Hepatocyte (in vitro differentiated cells): Measurements from ENCODE around the gene FBLN1. TPM values are rescaled to one million over a fixed set of nuclear protein-coding genes. Genes with fewer than 3 reads are reported as not detected.

ENCODE experiments used
- DNase-seq: peaks from one replicate; pipeline ENCODE4 v3.0.0-alpha.2; 2016; ENCODE audit warnings: low spot score
- H2AFZ ChIP-seq: fragments of 200-600 bp; sonication (generic); 2 replicates; pipeline ENCODE4 v1.6.0; 2016; ENCODE audit warnings: antibody characterized with exemption, mild to moderate bottlenecking
- H3K27ac ChIP-seq: fragments of 200-600 bp; sonication (generic); 2 replicates; pipeline ENCODE4 v1.5.1; 2016; ENCODE audit warnings: mild to moderate bottlenecking
- H3K27me3 ChIP-seq: fragments of 200-600 bp; sonication (generic); 2 replicates; pipeline ENCODE4 v1.6.1; 2016
- H3K36me3 ChIP-seq: fragments of 200-600 bp; sonication (generic); replicated peaks from 2 replicates; pipeline ENCODE4 v1.5.1; 2016; ENCODE audit warnings: low read depth; ENCODE audit not compliant: insufficient read depth
- H3K4me1 ChIP-seq: fragments of 200-600 bp; sonication (generic); 2 replicates; pipeline ENCODE4 v1.5.1; 2016; ENCODE audit warnings: mild to moderate bottlenecking, moderate library complexity; ENCODE audit not compliant: insufficient read depth
- H3K4me2 ChIP-seq: fragments of 200-600 bp; sonication (generic); 2 replicates; pipeline ENCODE4 v1.6.0; 2016
- H3K4me3 ChIP-seq: fragments of 200-600 bp; sonication (generic); 2 replicates; pipeline ENCODE4 v1.5.1; 2016; ENCODE audit warnings: mild to moderate bottlenecking
- H3K79me2 ChIP-seq: fragments of 200-600 bp; sonication (generic); 2 replicates; pipeline ENCODE4 v1.6.0; 2017; ENCODE audit warnings: mild to moderate bottlenecking
- H3K9me2 ChIP-seq: fragments of 200-600 bp; sonication (generic); replicated peaks from 2 replicates; pipeline ENCODE4 v1.6.0; 2017; ENCODE audit warnings: mild to moderate bottlenecking; ENCODE audit not compliant: insufficient read depth
- H3K9me3 ChIP-seq: fragments of 200-600 bp; sonication (generic); 2 replicates; pipeline ENCODE4 v1.5.1; 2016; ENCODE audit warnings: low read depth, mild to moderate bottlenecking
- H4K20me1 ChIP-seq: fragments of 200-600 bp; sonication (generic); 2 replicates; pipeline ENCODE4 v1.6.0; 2016; ENCODE audit warnings: mild to moderate bottlenecking; ENCODE audit not compliant: insufficient read depth, poor library complexity, severe bottlenecking
- EZH2 ChIP-seq: fragments of 200-600 bp; sonication (generic); IDR thresholded peaks from 2 replicates; pipeline ENCODE4 v1.6.1; 2016; ENCODE audit warnings: antibody characterized with exemption, mild to moderate bottlenecking, borderline replicate concordance
- EZH2phosphoT487 ChIP-seq: fragments of 200-600 bp; sonication (generic); IDR thresholded peaks from one replicate; pipeline ENCODE4 v1.6.1; 2018; ENCODE audit warnings: antibody characterized with exemption, mild to moderate bottlenecking, low read depth, moderate library complexity; ENCODE audit not compliant: unreplicated experiment, severe bottlenecking
- WGBS: methylation state at CpG from one replicate; pipeline ENCODE4 v1.1.6; 2016; ENCODE audit warnings: low lambda C conversion rate; ENCODE audit errors: missing lambda C conversion rate; 5-methylcytosine and 5-hydroxymethylcytosine counted together
- polyA plus RNA-seq: library from polyadenylated mRNA; unstranded; fragments of >200 nt; fragmentation: Nextera tagmentation; extraction: Ambion mirVana; gene quantifications from 2 replicates; pipeline ENCODE4 v1.2.1, GENCODE V29; 2016
- total RNA-seq: library from RNA; depleted of rRNA; stranded (reverse); fragments of >200 nt; gene quantifications from 2 replicates; pipeline ENCODE4 v1.2.3, GENCODE V29; 2014
- TF ChIP-seq, protein P1 (sequence below): fragments of 200-600 bp; sonication (generic); IDR thresholded peaks from 2 replicates; pipeline ENCODE4 v1.5.1; 2016; ENCODE audit warnings: antibody characterized with exemption, mild to moderate bottlenecking; ENCODE audit not compliant: poor library complexity

FBLN1 gene
- total and polyA plus RNA-seq, 2 experiments from 2014 or later = 201 to 669 TPM

DNA sequence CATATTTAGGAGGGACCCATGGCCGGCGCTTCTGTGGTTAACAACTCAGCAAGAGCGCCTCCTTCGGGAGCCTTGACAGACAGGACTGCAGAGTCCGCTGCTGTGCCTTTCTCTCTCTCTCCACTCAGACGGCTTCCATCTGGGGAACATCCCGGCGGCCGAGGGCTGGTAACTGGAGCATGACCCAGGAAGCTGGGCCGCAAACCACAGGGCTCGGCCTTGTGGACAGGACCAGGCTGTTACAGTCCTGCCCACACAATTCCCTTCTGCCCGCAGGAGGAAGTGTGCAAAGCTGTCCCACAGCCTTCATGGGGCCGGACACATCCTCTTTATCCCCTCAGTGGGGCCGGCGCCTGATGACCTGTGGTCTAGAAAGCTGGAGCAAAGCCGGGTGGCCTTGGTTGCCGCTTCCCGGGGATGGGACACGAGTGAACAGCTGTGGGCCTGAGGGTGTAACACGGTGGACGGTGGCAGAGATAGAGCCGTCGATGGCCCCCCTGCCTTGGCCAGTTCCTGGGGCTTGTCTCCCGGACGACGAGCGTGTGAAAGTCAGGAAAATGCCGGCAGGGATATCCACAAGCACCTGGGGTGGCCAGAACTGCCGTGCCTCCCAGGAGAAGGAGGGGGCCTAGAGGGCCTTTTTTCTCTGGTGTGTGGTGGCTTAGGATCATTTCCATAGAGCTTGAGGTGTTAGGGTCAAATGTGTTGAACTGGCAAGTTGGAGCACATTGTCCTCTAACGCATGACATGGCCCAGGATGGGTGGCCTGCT is 50.1 kb downstream of the FBLN1 start:
- 66% methylated on average over 30 of the region's 30 CpGs for WGBS
- H3K4me2 ChIP-seq = peak overlapping the region; percentile 54
- no peak overlapping the region for H2AFZ ChIP-seq

DNA sequence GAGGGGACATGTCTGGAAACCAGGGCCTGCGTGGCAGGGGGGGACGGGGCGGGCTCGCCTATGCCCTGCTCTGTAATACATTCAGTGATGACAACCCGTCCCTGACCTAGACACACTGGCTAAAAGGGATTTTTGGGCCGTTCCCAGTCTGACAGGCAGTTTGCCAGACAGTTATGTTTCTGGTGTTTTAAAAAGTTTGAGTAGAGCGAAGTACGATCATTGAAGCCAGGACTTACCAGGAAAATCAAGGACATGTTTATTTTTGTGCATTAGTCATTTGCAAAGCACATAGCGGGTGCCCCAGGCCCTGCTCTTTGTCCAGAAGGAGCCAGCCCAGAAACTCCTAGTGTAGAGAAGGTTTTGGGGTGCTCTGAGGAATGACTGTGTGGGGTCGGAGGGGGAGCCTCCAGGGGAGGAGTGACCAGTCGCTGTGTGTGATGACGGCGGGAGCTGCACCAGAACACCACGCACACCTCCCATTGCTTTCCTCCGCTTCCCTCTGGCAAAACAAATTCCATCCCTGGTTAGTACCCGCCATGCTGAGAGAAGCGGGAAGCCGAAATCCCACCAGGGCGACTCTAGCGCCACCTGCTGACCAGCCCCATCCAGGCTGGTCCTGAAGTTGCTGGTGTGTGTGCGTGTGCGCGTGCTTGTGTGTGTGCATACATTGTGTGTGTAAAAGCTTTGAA is 50.8 kb downstream of the FBLN1 start:
- WGBS = 45% methylated on average over 23 of the region's 23 CpGs
- Histone ChIP-seq H3K9me3 (no peaks in the 10 kb centered on the region), H3K27me3 (no peaks in the 10 kb centered on the region), H3K79me2 (no peaks in the 10 kb centered on the region), H3K4me1 (peaks cover 38% of the 10 kb centered on the region), H4K20me1 (no peaks in the 10 kb centered on the region), H3K36me3 (no peaks in the 10 kb centered on the region), H3K9me2 (no peaks in the 10 kb centered on the region), H2AFZ (no peak overlapping the region), H3K27ac (peak overlapping the region; percentile 87), H3K4me2 (peak overlapping the region; percentile 54), H3K4me3 (no peak overlapping the region)
- DNase-seq = peak; percentile 87
- TF ChIP-seq, protein P1, sequence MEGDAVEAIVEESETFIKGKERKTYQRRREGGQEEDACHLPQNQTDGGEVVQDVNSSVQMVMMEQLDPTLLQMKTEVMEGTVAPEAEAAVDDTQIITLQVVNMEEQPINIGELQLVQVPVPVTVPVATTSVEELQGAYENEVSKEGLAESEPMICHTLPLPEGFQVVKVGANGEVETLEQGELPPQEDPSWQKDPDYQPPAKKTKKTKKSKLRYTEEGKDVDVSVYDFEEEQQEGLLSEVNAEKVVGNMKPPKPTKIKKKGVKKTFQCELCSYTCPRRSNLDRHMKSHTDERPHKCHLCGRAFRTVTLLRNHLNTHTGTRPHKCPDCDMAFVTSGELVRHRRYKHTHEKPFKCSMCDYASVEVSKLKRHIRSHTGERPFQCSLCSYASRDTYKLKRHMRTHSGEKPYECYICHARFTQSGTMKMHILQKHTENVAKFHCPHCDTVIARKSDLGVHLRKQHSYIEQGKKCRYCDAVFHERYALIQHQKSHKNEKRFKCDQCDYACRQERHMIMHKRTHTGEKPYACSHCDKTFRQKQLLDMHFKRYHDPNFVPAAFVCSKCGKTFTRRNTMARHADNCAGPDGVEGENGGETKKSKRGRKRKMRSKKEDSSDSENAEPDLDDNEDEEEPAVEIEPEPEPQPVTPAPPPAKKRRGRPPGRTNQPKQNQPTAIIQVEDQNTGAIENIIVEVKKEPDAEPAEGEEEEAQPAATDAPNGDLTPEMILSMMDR = peak; percentile 97
- TF ChIP-seq EZH2phosphoT487 = no peak

More for the DNA sequence above, 50.1 kb downstream of the FBLN1 start:
- TF ChIP-seq, protein P1 = peak; percentile 37
- TF ChIP-seq EZH2phosphoT487 = no peak
- DNase-seq = peak; percentile 66
- Histone ChIP-seq H3K4me1 (peaks cover 40% of the 10 kb centered on the region), H3K9me2 (no peaks in the 10 kb centered on the region), H3K36me3 (no peaks in the 10 kb centered on the region), H4K20me1 (no peaks in the 10 kb centered on the region), H3K27me3 (no peaks in the 10 kb centered on the region), H3K4me3 (no peak overlapping the region), H3K9me3 (no peaks in the 10 kb centered on the region), H3K79me2 (no peaks in the 10 kb centered on the region), H3K27ac (peak overlapping the region; percentile 87)

DNA sequence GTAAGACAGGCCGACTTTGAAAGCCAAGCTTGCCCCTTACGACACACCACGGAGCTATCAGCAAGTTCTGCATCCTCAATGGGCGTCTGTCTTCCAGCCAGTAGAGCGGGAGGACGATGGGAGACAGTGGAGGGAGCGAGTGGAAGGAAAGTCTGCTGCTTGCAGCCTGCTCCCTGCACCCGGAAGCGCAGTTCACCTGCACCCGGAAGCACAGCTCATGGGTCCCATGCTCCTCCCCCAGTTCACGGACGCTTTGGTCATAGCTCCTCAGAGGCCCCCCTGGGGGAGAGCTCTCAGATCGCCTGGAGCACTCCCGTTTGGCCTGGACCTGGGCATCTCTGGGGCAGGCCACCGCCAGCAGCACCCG is 51.3 kb downstream of the FBLN1 start:
- DNase-seq = no peak
- Histone ChIP-seq H4K20me1 (no peaks in the 10 kb centered on the region), H3K4me2 (no peak overlapping the region), H3K4me3 (no peak overlapping the region), H3K4me1 (peaks cover 34% of the 10 kb centered on the region), H3K27me3 (no peaks in the 10 kb centered on the region), H3K79me2 (no peaks in the 10 kb centered on the region), H3K36me3 (no peaks in the 10 kb centered on the region), H3K9me2 (no peaks in the 10 kb centered on the region), H3K27ac (peak overlapping the region; percentile 35), H3K9me3 (no peaks in the 10 kb centered on the region), H2AFZ (no peak overlapping the region)
- 79% methylated on average over 16 of the region's 16 CpGs for WGBS
- TF ChIP-seq EZH2phosphoT487 (no peak), EZH2 (no peak)
- TF ChIP-seq, protein P1 = no peak
